ENCODE data around the gene GUCY2D. TPM values are rescaled to one million over a fixed set of nuclear protein-coding genes. Genes with fewer than 3 reads are reported as not detected.

Gene GUCY2D
- total RNA-seq, 1 donor from 2014 or later = not detected

DNA sequence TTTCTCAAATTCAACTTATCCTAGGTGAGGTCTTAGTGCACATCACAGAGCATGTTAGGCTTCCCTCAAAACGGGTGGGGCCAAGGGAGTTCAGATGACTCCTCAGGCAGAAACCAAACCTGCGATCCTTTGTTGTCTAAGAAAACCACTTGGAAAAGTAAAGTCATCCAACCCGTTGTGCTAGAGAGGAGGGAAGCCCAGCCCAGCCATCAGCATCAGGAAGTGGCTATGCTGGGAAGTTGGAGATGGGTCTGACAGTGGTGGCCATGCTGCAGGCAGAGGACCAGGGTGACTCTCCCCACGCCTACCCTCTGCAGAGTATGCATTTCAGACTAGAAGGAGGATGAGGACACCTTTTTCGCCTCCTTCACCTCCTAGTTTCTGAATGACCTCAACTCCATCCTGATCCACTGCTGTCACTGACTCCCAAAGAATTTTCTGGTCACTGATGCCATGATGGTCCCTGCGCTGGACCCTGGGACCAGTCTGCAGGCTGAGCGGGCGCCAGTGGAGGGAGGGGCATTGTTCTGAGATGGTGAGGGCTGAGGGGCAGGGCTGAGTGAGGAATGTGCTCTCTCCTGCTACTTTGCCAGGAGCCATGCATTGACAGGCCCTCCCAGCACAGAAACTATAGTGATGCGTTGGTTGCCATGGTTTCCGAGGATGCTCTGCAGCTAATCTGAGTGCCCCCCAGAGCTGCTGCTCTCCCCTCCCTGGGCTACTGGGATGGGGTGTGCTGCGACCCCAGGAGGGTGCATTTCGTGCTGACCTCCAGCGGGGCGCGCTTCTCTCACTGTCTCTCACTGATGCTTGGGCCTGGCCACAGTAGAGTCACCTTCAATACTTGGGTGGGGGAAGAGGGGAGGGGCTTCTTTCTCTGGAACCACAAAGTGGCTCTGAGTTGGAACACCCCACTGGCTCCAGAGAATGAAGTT is 64.7 kb downstream of the GUCY2D start:
- no peak overlapping the region for H3K4me3 ChIP-seq (ENCODE audit: low read depth, low read length)
- no peaks in the 10 kb centered on the region for H3K36me3 ChIP-seq (ENCODE audit: control insufficient read depth, insufficient read depth, low read length)
- peaks cover 54% of the 10 kb centered on the region for H3K27me3 ChIP-seq (ENCODE audit: control insufficient read depth, insufficient read depth, low read length)
- no peak for DNase-seq (ENCODE audit: low read depth)
- TF ChIP-seq, protein P1, sequence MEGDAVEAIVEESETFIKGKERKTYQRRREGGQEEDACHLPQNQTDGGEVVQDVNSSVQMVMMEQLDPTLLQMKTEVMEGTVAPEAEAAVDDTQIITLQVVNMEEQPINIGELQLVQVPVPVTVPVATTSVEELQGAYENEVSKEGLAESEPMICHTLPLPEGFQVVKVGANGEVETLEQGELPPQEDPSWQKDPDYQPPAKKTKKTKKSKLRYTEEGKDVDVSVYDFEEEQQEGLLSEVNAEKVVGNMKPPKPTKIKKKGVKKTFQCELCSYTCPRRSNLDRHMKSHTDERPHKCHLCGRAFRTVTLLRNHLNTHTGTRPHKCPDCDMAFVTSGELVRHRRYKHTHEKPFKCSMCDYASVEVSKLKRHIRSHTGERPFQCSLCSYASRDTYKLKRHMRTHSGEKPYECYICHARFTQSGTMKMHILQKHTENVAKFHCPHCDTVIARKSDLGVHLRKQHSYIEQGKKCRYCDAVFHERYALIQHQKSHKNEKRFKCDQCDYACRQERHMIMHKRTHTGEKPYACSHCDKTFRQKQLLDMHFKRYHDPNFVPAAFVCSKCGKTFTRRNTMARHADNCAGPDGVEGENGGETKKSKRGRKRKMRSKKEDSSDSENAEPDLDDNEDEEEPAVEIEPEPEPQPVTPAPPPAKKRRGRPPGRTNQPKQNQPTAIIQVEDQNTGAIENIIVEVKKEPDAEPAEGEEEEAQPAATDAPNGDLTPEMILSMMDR (IDR thresholded peaks at IDR 0.05; ENCODE audit: insufficient read depth, low read length, poor library complexity, severe bottlenecking) = no peak

DNA sequence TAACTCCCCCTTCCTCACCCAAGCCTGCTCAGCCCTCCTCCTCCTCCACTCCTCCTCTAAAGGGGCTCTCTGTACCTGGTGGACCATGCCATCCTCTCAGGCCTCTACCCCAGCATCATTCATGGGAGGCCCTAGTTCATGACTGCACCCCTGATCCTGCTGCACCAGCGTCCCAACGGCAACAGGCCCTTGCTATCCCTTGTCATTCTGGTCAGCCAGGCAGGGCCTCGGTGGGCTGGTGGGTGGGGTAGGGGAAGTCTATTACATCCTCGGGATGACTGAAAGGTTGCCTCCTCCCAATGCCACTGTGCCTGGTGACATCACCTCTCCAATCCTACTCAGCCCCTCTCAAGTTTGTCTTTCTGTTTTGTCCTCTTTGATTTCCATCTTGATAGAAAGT is 65.4 kb downstream of the GUCY2D start:
- Histone ChIP-seq H3K4me3 (ENCODE audit: low read depth, low read length) (no peak overlapping the region), H3K36me3 (ENCODE audit: control insufficient read depth, insufficient read depth, low read length) (no peaks in the 10 kb centered on the region), H3K27me3 (ENCODE audit: control insufficient read depth, insufficient read depth, low read length) (peaks cover 55% of the 10 kb centered on the region)
- DNase-seq (ENCODE audit: low read depth) = no peak
- TF ChIP-seq, protein P1 (IDR thresholded peaks at IDR 0.05; ENCODE audit: insufficient read depth, low read length, poor library complexity, severe bottlenecking) = no peak

GRCh38 chr17:8068736-8069586 is 66.5 kb downstream of the GUCY2D start:
- Histone ChIP-seq H3K4me3 (ENCODE audit: low read depth, low read length) (no peak overlapping the region), H3K36me3 (ENCODE audit: control insufficient read depth, insufficient read depth, low read length) (no peaks in the 10 kb centered on the region), H3K27me3 (ENCODE audit: control insufficient read depth, insufficient read depth, low read length) (peaks cover 56% of the 10 kb centered on the region)
- TF ChIP-seq, protein P1 (IDR thresholded peaks at IDR 0.05; ENCODE audit: insufficient read depth, low read length, poor library complexity, severe bottlenecking) = no peak
- no peak for DNase-seq (ENCODE audit: low read depth)

DNA sequence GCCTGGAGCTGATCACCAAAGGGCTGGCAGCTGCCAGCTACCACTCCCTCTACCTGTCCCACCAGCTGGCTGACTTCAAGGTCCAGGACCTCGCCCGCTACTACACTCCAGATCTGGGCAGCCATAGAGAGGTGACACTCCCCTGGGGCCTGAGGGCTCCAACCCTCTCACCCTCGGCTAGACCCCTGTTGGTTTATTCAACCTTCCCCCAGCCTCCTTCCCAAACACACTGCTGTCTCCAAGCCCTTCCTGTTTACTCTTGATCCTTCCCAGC is 67.1 kb downstream of the GUCY2D start:
- TF ChIP-seq, protein P1 (IDR thresholded peaks at IDR 0.05; ENCODE audit: insufficient read depth, low read length, poor library complexity, severe bottlenecking) = no peak
- Histone ChIP-seq H3K36me3 (ENCODE audit: control insufficient read depth, insufficient read depth, low read length) (no peaks in the 10 kb centered on the region), H3K4me3 (ENCODE audit: low read depth, low read length) (no peak overlapping the region), H3K27me3 (ENCODE audit: control insufficient read depth, insufficient read depth, low read length) (peaks cover 58% of the 10 kb centered on the region)
- no peak for DNase-seq (ENCODE audit: low read depth)

Other genes starting within 250 kb of the GUCY2D start
- 15.6 and 20.4 TPM in 2 replicates for gene KDM6B, start 168.4 kb upstream of the GUCY2D start, total RNA-seq
- 3.5 and 4.3 TPM in 2 replicates for gene TMEM88, start 147.5 kb upstream of the GUCY2D start, total RNA-seq
- gene NAA38, start 145.1 kb upstream of the GUCY2D start, total RNA-seq = 50.5 and 51.0 TPM in 2 replicates
- gene CYB5D1, start 144.6 kb upstream of the GUCY2D start, total RNA-seq = 5.3 and 7.4 TPM in 2 replicates
- 36.2 and 42.4 TPM in 2 replicates for gene CHD3, start 113.8 kb upstream of the GUCY2D start, total RNA-seq
- gene RNF227, start 86.3 kb upstream of the GUCY2D start, total RNA-seq = 1.5 and 3.9 TPM in 2 replicates
- gene KCNAB3, start 72.8 kb upstream of the GUCY2D start, total RNA-seq = 0.29 and 0.62 TPM in 2 replicates
- 45.5 and 51.6 TPM in 2 replicates for gene TRAPPC1, start 70.7 kb upstream of the GUCY2D start, total RNA-seq
- 19.2 and 20.1 TPM in 2 replicates for gene CNTROB, start 70.4 kb upstream of the GUCY2D start, total RNA-seq
- 0.29 TPM in 1 of 2 replicates, not detected in the other for gene ALOX15B, start 36.4 kb downstream of the GUCY2D start, total RNA-seq
- gene ALOX12B, start 85.1 kb downstream of the GUCY2D start, total RNA-seq = 0.08 and 1.2 TPM in 2 replicates
- 0.75 and 2.5 TPM in 2 replicates for gene ALOXE3, start 115.9 kb downstream of the GUCY2D start, total RNA-seq
- gene HES7, start 121.5 kb downstream of the GUCY2D start, total RNA-seq = 1.8 TPM in 1 of 2 replicates, not detected in the other
- 11.0 and 19.4 TPM in 2 replicates for gene PER1, start 149.8 kb downstream of the GUCY2D start, total RNA-seq
- 7.0 and 8.0 TPM in 2 replicates for gene VAMP2, start 160.3 kb downstream of the GUCY2D start, total RNA-seq
- gene TMEM107, start 173.8 kb downstream of the GUCY2D start, total RNA-seq = 10.0 and 14.7 TPM in 2 replicates
- gene BORCS6, start 187.6 kb downstream of the GUCY2D start, total RNA-seq = 13.3 and 16.1 TPM in 2 replicates
- 11.6 and 21.6 TPM in 2 replicates for gene AURKB, start 208.0 kb downstream of the GUCY2D start, total RNA-seq
- gene CTC1, start 245.4 kb downstream of the GUCY2D start, total RNA-seq = 7.8 and 14.1 TPM in 2 replicates
- gene PFAS, start 246.7 kb downstream of the GUCY2D start, total RNA-seq = 33.5 and 34.3 TPM in 2 replicates

Data from kidney epithelial cell (primary cell).